ENCODE data around the gene IL7R. TPM values are rescaled to one million over a fixed set of nuclear protein-coding genes. Genes with fewer than 3 reads are reported as not detected.
A peak's percentile ranks its signal among the peaks of the same experiment; 100 is the strongest.
"Not testable (repeated sequence)": the region's sequence is repeated elsewhere in the genome, so short reads cannot be mapped to it uniquely, and the experiment has no call there.

Gene IL7R
- total RNA-seq, 2 donors from 2014 or later, result 860 to 1,128 TPM

- H3K27me3 Mint-ChIP-seq, result no peaks in the 10 kb centered on the region
- DNase-seq (no peak), ATAC-seq (no peak)
- H3K27ac Mint-ChIP-seq, result no peak overlapping the region
- H3K9me3 ChIP-seq (ENCODE audit: control insufficient read depth, low read length, poor library complexity, severe bottlenecking), result no peaks in the 10 kb centered on the region
- no peaks in the 10 kb centered on the region for H3K36me3 Mint-ChIP-seq (ENCODE audit: low read depth)
- no peak overlapping the region for H3K4me3 Mint-ChIP-seq
- peaks cover 9% of the 10 kb centered on the region for H3K4me1 Mint-ChIP-seq
These were observed 30.8 kb downstream of the IL7R start for GRCh38 chr5:35887321-35888100.

GRCh38 chr5:35890021-35891020, 33.6 kb downstream of the IL7R start:
- H3K9me3 ChIP-seq (ENCODE audit: control insufficient read depth, low read length, poor library complexity, severe bottlenecking), result no peaks in the 10 kb centered on the region
- no peak overlapping the region for H3K27ac Mint-ChIP-seq
- H3K36me3 Mint-ChIP-seq (ENCODE audit: low read depth), result no peaks in the 10 kb centered on the region
- H3K27me3 Mint-ChIP-seq, result no peaks in the 10 kb centered on the region
- ATAC-seq (no peak), DNase-seq (no peak)
- no peaks in the 10 kb centered on the region for H3K4me1 Mint-ChIP-seq
- H3K4me3 Mint-ChIP-seq, result no peak overlapping the region

GRCh38 chr5:35892799-35893198, 36.1 kb downstream of the IL7R start:
- not testable (repeated sequence) for H3K4me3 Mint-ChIP-seq; H3K36me3 Mint-ChIP-seq (ENCODE audit: low read depth); H3K9me3 ChIP-seq (ENCODE audit: control insufficient read depth, low read length, poor library complexity, severe bottlenecking); H3K27me3 Mint-ChIP-seq; H3K27ac Mint-ChIP-seq; ATAC-seq; H3K4me1 Mint-ChIP-seq; DNase-seq

DNA sequence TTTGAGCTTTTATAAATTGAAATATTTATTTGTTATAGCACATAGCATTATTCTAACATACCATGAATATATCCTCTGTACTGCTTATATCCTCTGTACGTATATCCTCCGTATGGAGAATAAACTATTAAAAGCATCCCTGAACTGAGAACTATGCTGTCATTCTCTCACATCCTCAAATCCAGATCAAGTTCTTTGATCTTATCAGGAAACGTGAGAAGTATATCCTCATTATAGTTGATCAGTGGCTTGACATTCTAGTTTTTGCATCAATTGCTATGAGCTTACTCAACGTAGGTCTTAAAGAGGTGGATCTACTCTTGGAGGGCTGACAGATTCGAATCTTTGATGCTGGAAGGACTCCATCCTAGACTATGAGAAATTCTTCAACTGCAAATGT, 37.4 kb downstream of the IL7R start:
- no peak for DNase-seq
- H3K9me3 ChIP-seq (ENCODE audit: control insufficient read depth, low read length, poor library complexity, severe bottlenecking), result no peaks in the 10 kb centered on the region
- H3K27ac Mint-ChIP-seq, result no peak overlapping the region
- no peak overlapping the region for H3K4me3 Mint-ChIP-seq
- no peak for ATAC-seq
- H3K4me1 Mint-ChIP-seq, result peaks cover 4% of the 10 kb centered on the region
- H3K36me3 Mint-ChIP-seq (ENCODE audit: low read depth), result no peaks in the 10 kb centered on the region
- H3K27me3 Mint-ChIP-seq, result no peaks in the 10 kb centered on the region

DNA sequence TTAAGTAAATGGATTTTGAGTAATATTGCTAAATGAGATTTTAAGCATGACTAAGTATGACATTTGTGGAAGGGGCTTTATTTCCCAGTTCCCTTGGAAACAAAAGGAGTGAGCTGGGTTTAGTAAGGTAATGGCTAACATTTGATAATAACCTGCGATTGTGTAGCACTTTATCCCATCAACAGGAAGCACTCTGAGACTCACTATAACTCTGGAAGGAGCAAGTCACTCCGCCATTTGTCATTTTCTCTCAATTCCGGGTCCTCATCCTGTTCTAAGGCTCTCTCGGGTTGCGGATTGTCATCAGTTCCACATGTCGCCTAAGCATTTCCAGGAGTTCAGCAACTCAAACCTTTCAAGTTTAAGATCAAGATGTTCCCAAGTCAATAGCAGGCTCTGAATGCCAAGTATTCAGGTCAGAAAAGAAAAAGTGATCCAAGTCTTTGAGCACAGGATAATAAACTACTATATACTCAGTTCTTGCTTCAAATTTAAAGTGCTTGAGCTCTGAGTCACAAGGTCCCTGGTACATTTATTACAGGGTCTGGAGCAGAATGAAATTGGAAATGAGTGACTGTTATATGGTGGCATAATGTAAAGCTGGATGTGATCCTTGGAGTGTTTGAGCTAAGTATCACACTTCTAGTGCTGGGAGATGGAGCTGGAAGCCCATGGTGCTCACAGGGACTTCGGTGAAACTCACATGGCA, 42.4 kb downstream of the IL7R start:
- peaks cover 35% of the 10 kb centered on the region for H3K4me1 Mint-ChIP-seq

GRCh38 chr5:35899800-35900199, 43.1 kb downstream of the IL7R start:
- no peaks in the 10 kb centered on the region for H3K9me3 ChIP-seq (ENCODE audit: control insufficient read depth, low read length, poor library complexity, severe bottlenecking)
- peak overlapping the region; percentile 63 for H3K4me3 Mint-ChIP-seq
- H3K36me3 Mint-ChIP-seq (ENCODE audit: low read depth), result no peaks in the 10 kb centered on the region
- DNase-seq (no peak), ATAC-seq (no peak)
- no peaks in the 10 kb centered on the region for H3K27me3 Mint-ChIP-seq
- H3K27ac Mint-ChIP-seq, result peak overlapping the region; percentile 92
- peaks cover 41% of the 10 kb centered on the region for H3K4me1 Mint-ChIP-seq

More for the DNA sequence above, 42.4 kb downstream of the IL7R start:
- Mint-ChIP-seq H3K27ac (peak overlapping the region; percentile 92), H3K4me3 (peak overlapping the region; percentile 63), H3K36me3 (ENCODE audit: low read depth) (no peaks in the 10 kb centered on the region), H3K27me3 (no peaks in the 10 kb centered on the region)
- no peaks in the 10 kb centered on the region for H3K9me3 ChIP-seq (ENCODE audit: control insufficient read depth, low read length, poor library complexity, severe bottlenecking)
- no peak for DNase-seq
- ATAC-seq, result no peak

GRCh38 chr5:35900972-35901695, 44.4 kb downstream of the IL7R start:
- H3K27me3 Mint-ChIP-seq, result no peaks in the 10 kb centered on the region
- ATAC-seq (peak; percentile 62), DNase-seq (no peak)
- H3K36me3 Mint-ChIP-seq (ENCODE audit: low read depth), result no peaks in the 10 kb centered on the region
- H3K4me3 Mint-ChIP-seq, result peak overlapping the region; percentile 3
- H3K9me3 ChIP-seq (ENCODE audit: control insufficient read depth, low read length, poor library complexity, severe bottlenecking), result no peaks in the 10 kb centered on the region
- H3K27ac Mint-ChIP-seq, result peak overlapping the region; percentile 92
- peaks cover 44% of the 10 kb centered on the region for H3K4me1 Mint-ChIP-seq

DNA sequence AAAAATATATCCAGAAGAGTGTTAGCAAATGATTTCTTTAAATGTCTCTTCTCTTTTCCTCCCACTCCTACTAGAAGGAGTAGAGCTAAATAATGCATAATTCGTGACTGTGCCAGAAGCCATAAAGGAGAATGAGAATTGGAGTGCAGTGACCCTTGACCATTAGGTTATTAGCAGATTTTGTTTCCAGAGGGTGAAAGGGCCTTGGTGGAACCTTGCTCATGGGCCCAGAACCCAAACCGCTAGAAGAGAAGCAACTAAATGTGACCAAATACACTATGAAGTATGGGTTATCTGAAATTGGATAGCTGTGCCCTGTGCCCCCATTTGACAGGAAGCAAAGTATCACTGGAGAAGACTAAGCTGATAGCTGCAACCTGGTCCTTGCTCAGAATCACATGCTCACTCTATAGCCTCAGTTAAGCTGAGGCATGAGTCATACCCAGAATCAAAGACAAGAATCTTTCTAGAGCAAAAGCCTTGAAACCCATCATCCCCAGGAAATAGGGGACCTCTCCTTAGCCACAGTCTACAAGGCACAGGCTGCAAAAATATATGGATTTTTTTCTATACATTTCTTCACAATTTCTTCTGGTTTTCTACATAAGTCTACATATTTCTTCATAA, 45.5 kb downstream of the IL7R start:
- Mint-ChIP-seq H3K4me1 (peaks cover 44% of the 10 kb centered on the region), H3K27ac (peak overlapping the region; percentile 62), H3K36me3 (ENCODE audit: low read depth) (no peaks in the 10 kb centered on the region), H3K27me3 (no peaks in the 10 kb centered on the region), H3K4me3 (no peak overlapping the region)
- ATAC-seq (peak; percentile 77), DNase-seq (no peak)
- no peaks in the 10 kb centered on the region for H3K9me3 ChIP-seq (ENCODE audit: control insufficient read depth, low read length, poor library complexity, severe bottlenecking)

DNA sequence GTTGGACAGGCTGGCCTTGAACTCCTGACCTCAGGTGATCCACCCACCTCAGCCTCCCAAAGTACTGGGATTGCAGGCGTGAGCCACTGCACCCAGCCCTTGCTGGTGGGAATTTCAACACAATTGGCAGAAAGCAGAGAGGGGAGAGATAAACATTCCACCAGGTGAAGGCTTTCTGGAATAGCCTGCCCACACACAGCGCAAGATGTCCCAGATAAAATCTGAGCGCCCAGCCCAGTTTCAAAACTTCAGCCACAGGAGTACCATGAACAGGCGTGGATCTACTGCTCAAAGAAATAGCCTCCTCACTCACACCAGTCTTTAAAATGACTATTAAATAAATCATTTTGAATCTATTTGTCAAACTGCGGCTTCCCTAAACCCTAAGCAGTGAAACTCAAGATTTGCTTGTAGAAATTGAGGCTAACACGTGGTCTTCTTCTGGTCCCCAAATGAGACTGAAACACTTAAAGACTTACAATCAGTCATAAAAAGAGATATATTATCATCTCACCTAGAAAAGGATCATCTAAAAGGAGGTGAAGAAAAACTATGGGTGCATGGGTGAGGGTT, 47.0 kb downstream of the IL7R start:
- H3K9me3 ChIP-seq (ENCODE audit: control insufficient read depth, low read length, poor library complexity, severe bottlenecking), result no peaks in the 10 kb centered on the region
- DNase-seq (no peak), ATAC-seq (no peak)
- H3K4me3 Mint-ChIP-seq, result no peak overlapping the region
- H3K27ac Mint-ChIP-seq, result peak overlapping the region; percentile 65
- H3K27me3 Mint-ChIP-seq, result no peaks in the 10 kb centered on the region
- H3K36me3 Mint-ChIP-seq (ENCODE audit: low read depth), result no peaks in the 10 kb centered on the region
- peaks cover 43% of the 10 kb centered on the region for H3K4me1 Mint-ChIP-seq

GRCh38 chr5:35904443-35905132, 47.9 kb downstream of the IL7R start:
- no peaks in the 10 kb centered on the region for H3K36me3 Mint-ChIP-seq (ENCODE audit: low read depth)
- peak overlapping the region; percentile 65 for H3K27ac Mint-ChIP-seq

GRCh38 chr5:35908228-35908627, 51.5 kb downstream of the IL7R start:
- H3K36me3 Mint-ChIP-seq (ENCODE audit: low read depth), result no peaks in the 10 kb centered on the region
- no peak for ATAC-seq
- no peak for DNase-seq
- no peaks in the 10 kb centered on the region for H3K9me3 ChIP-seq (ENCODE audit: control insufficient read depth, low read length, poor library complexity, severe bottlenecking)
- no peak overlapping the region for H3K27ac Mint-ChIP-seq
- H3K4me3 Mint-ChIP-seq, result no peak overlapping the region
- H3K27me3 Mint-ChIP-seq, result no peaks in the 10 kb centered on the region
- H3K4me1 Mint-ChIP-seq, result peaks cover 9% of the 10 kb centered on the region

More at GRCh38 chr5:35904443-35905132, 47.9 kb downstream of the IL7R start:
- Mint-ChIP-seq H3K4me1 (peaks cover 36% of the 10 kb centered on the region), H3K4me3 (no peak overlapping the region), H3K27me3 (no peaks in the 10 kb centered on the region)
- no peaks in the 10 kb centered on the region for H3K9me3 ChIP-seq (ENCODE audit: control insufficient read depth, low read length, poor library complexity, severe bottlenecking)
- no peak for ATAC-seq
- DNase-seq, result no peak

All from T-helper 17 cell (primary cell).